K562 (cell line): ENCODE results near the gene CYSRT1. TPM values are rescaled to one million over a fixed set of nuclear protein-coding genes. Genes with fewer than 3 reads are reported as not detected.

ENCODE experiments used
- CEBPG ChIP-seq, 3 experiments: fragments of 200-800 bp in 1 of 3; sonication (Bioruptor generic) in 1 of 3; sonication (generic) in 1 of 3; formaldehyde crosslinking in 1 of 3; IDR thresholded peaks in 2 of 3; conservative IDR thresholded peaks in 1 of 3; 2 replicates each; pipeline versions ENCODE4 v1.6.1 to v1.8.0; 2016 to 2022; ENCODE audit warnings: missing compliant biosample characterization in 2 of 3, missing genetic modification characterization in 2 of 3, mild to moderate bottlenecking in 1 of 3, missing genetic modification reagents in 1 of 3
- CHCHD3 ChIP-seq: fragments of 250-450 bp; sonication (Bioruptor Pico); IDR thresholded peaks from 2 replicates; pipeline ENCODE4 v2.1.2; 2022; ENCODE audit warnings: mild to moderate bottlenecking
- CREB1 ChIP-seq, 2 experiments: sonication (generic) in 1 of 2; formaldehyde crosslinking in 1 of 2; IDR thresholded peaks; 2 replicates each; pipeline versions ENCODE4 v1.6.1 to v1.8.0; 2012 to 2022; ENCODE audit warnings: inconsistent platforms in 1 of 2, mild to moderate bottlenecking in 1 of 2, missing genetic modification reagents in 1 of 2, moderate library complexity in 1 of 2
- FOXP1 ChIP-seq: sonication (generic); formaldehyde crosslinking; IDR thresholded peaks from 2 replicates; pipeline ENCODE4 v1.8.0; 2022; ENCODE audit warnings: mild to moderate bottlenecking, missing genetic modification reagents
- GATA2 ChIP-seq: sonication (generic); formaldehyde crosslinking; IDR thresholded peaks from 2 replicates; pipeline ENCODE4 v1.4.0; 2020; ENCODE audit warnings: mild to moderate bottlenecking, missing genetic modification reagents
- NONO ChIP-seq, 2 experiments: fragments of 200-400 bp in 1 of 2; fragments of 450-650 bp in 1 of 2; formaldehyde crosslinking in 1 of 2; IDR thresholded peaks; 2 replicates each; pipeline ENCODE4 v1.6.1; 2017; ENCODE audit warnings: low read depth in 2 of 2, mild to moderate bottlenecking in 2 of 2, moderate library complexity in 2 of 2, low read length in 1 of 2
- OTX1 ChIP-seq: fragments of 450-650 bp; formaldehyde crosslinking; IDR thresholded peaks from 2 replicates; pipeline ENCODE4 v1.4.0; 2022; ENCODE audit warnings: mild to moderate bottlenecking
- PCBP2 ChIP-seq: fragments of 200-400 bp; formaldehyde crosslinking; IDR thresholded peaks from 2 replicates; pipeline ENCODE4 v1.6.1; 2018; ENCODE audit warnings: low read length, low read depth, mild to moderate bottlenecking, moderate library complexity; ENCODE audit not compliant: poor library complexity, severe bottlenecking
- POLR3A ChIP-seq: IDR thresholded peaks from 2 replicates; pipeline ENCODE4 v1.6.1; 2011; ENCODE audit warnings: borderline replicate concordance, mild to moderate bottlenecking, moderate library complexity; ENCODE audit not compliant: insufficient read length, insufficient read depth; ENCODE audit errors: extremely low read depth
- SIN3B ChIP-seq: fragments of 450-650 bp; IDR thresholded peaks from 2 replicates; pipeline ENCODE4 v1.6.1; 2017; ENCODE audit warnings: low read depth, mild to moderate bottlenecking, moderate library complexity
- SRF ChIP-seq, 2 experiments: fragments of 250-450, 450-650 bp in 1 of 2; sonication (Bioruptor Pico) in 1 of 2; sonication (generic) in 1 of 2; formaldehyde crosslinking; IDR thresholded peaks; 2 replicates each; pipeline versions ENCODE4 v1.5.0 to v1.5.1; 2020 to 2022; ENCODE audit warnings: mild to moderate bottlenecking in 1 of 2, missing genetic modification reagents in 1 of 2
- TCF7L2 ChIP-seq: fragments of 150-350 bp; IDR thresholded peaks from 2 replicates; pipeline ENCODE4 v1.6.1; 2016; ENCODE audit warnings: low read depth, mild to moderate bottlenecking, low read length, moderate library complexity
- TRIM28 ChIP-seq: fragments of 450-650 bp; IDR thresholded peaks from 2 replicates; pipeline ENCODE4 v1.6.1; 2017
- polyA plus RNA-seq, 8 experiments: library from polyadenylated mRNA; depleted of rRNA in 4 of 8; stranded (reverse) in 5 of 8; unstranded in 3 of 8; fragments of >200 nt; fragmentation: Nextera tagmentation in 2 of 8; fragmentation: Illumina TruSeq in 1 of 8; extraction: Ambion mirVana in 2 of 8; extraction: Trizol in 1 of 8; gene quantifications; 2 replicates each; pipeline versions ENCODE4 v1.2.1 to v1.2.3, GENCODE V29; 2011 to 2014; ENCODE audit warnings: inconsistent platforms in 1 of 8, missing spikeins in 1 of 8
- total RNA-seq, 7 experiments: library from RNA; depleted of rRNA in 6 of 7; stranded (reverse); fragments of >200 nt in 6 of 7; fragmentation: Illumina TruSeq in 2 of 7; extraction: Trizol in 2 of 7; gene quantifications; 2 replicates each; pipeline versions ENCODE4 v1.2.1 to v1.2.3, GENCODE V29; 2011 to 2021; ENCODE audit warnings: low replicate concordance in 1 of 7
- TF ChIP-seq, protein P1 (sequence below): fragments of 200-800 bp; sonication (Bioruptor generic); IDR thresholded peaks from 2 replicates; pipeline ENCODE4 v1.6.1; 2016; ENCODE audit warnings: missing genetic modification characterization, missing compliant biosample characterization
- TF ChIP-seq, protein P2 (sequence below): fragments of 150-350 bp; IDR thresholded peaks from 2 replicates; pipeline ENCODE4 v1.6.1; 2014; ENCODE audit warnings: low read depth, mild to moderate bottlenecking, low read length, borderline replicate concordance
- TF ChIP-seq, protein P3 (sequence below): fragments of 450-650 bp; IDR thresholded peaks from 2 replicates; pipeline ENCODE4 v1.6.1; 2014; ENCODE audit warnings: low read depth, mild to moderate bottlenecking, moderate library complexity, borderline replicate concordance

CYSRT1 gene
- total and polyA plus RNA-seq, 9 of the 15 experiments (the other 6 are each of a cell fraction or from before 2014, with no cell fraction given): 0.04 to 1.4 (median 0.42) TPM; not detected in 3

DNA sequence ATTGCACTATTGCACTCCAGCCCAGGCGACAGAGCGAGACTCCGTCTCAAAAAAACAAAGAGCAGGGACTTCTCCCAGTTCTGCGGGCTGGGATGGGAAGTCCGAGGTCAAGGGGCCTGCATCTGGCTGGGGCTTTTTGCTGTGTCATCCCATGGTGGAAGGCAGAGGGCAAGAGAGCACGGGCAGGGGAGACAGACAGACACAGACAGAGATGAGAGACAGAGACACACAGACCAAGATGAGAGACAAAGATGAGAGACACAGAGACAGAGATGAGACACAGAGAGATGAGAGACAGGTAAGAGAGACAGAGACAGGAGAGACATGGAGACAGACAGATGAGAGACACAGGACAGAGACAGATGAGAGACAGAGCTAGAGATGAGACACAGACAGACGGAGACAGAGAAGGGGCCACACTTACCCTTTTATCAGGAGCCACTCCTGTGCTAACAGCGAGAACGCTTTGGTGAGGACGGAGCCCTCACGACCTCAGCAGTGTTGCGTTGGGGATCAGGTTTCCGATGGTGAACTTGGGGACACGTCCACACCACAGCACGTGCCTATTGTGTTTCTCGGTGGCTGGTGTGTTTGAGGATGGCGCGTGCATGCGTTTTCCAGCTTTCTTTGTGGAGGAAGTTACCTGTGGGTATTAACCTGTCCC, 43.7 kb downstream of the CYSRT1 start (continued):
- TF ChIP-seq, protein P1, sequence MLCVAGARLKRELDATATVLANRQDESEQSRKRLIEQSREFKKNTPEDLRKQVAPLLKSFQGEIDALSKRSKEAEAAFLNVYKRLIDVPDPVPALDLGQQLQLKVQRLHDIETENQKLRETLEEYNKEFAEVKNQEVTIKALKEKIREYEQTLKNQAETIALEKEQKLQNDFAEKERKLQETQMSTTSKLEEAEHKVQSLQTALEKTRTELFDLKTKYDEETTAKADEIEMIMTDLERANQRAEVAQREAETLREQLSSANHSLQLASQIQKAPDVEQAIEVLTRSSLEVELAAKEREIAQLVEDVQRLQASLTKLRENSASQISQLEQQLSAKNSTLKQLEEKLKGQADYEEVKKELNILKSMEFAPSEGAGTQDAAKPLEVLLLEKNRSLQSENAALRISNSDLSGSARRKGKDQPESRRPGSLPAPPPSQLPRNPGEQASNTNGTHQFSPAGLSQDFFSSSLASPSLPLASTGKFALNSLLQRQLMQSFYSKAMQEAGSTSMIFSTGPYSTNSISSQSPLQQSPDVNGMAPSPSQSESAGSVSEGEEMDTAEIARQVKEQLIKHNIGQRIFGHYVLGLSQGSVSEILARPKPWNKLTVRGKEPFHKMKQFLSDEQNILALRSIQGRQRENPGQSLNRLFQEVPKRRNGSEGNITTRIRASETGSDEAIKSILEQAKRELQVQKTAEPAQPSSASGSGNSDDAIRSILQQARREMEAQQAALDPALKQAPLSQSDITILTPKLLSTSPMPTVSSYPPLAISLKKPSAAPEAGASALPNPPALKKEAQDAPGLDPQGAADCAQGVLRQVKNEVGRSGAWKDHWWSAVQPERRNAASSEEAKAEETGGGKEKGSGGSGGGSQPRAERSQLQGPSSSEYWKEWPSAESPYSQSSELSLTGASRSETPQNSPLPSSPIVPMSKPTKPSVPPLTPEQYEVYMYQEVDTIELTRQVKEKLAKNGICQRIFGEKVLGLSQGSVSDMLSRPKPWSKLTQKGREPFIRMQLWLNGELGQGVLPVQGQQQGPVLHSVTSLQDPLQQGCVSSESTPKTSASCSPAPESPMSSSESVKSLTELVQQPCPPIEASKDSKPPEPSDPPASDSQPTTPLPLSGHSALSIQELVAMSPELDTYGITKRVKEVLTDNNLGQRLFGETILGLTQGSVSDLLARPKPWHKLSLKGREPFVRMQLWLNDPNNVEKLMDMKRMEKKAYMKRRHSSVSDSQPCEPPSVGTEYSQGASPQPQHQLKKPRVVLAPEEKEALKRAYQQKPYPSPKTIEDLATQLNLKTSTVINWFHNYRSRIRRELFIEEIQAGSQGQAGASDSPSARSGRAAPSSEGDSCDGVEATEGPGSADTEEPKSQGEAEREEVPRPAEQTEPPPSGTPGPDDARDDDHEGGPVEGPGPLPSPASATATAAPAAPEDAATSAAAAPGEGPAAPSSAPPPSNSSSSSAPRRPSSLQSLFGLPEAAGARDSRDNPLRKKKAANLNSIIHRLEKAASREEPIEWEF (CRISPR knock-in tag): no peak
- no peak for TF ChIP-seq PCBP2
- no peak for TF ChIP-seq CHCHD3 (CRISPR knock-in tag)
- TF ChIP-seq, protein P2, sequence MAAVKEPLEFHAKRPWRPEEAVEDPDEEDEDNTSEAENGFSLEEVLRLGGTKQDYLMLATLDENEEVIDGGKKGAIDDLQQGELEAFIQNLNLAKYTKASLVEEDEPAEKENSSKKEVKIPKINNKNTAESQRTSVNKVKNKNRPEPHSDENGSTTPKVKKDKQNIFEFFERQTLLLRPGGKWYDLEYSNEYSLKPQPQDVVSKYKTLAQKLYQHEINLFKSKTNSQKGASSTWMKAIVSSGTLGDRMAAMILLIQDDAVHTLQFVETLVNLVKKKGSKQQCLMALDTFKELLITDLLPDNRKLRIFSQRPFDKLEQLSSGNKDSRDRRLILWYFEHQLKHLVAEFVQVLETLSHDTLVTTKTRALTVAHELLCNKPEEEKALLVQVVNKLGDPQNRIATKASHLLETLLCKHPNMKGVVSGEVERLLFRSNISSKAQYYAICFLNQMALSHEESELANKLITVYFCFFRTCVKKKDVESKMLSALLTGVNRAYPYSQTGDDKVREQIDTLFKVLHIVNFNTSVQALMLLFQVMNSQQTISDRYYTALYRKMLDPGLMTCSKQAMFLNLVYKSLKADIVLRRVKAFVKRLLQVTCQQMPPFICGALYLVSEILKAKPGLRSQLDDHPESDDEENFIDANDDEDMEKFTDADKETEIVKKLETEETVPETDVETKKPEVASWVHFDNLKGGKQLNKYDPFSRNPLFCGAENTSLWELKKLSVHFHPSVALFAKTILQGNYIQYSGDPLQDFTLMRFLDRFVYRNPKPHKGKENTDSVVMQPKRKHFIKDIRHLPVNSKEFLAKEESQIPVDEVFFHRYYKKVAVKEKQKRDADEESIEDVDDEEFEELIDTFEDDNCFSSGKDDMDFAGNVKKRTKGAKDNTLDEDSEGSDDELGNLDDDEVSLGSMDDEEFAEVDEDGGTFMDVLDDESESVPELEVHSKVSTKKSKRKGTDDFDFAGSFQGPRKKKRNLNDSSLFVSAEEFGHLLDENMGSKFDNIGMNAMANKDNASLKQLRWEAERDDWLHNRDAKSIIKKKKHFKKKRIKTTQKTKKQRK: no peak
- no peak for TF ChIP-seq NONO (IDR thresholded peaks at IDR 0.05; ENCODE audit: low read depth in 2 of 2, low read length in 1 of 2)
- no peak for TF ChIP-seq CREB1 (IDR thresholded peaks at IDR 0.05)
- no peak for TF ChIP-seq CREB1 (CRISPR knock-in tag; IDR thresholded peaks at IDR 0.05)
- TF ChIP-seq, protein P3, sequence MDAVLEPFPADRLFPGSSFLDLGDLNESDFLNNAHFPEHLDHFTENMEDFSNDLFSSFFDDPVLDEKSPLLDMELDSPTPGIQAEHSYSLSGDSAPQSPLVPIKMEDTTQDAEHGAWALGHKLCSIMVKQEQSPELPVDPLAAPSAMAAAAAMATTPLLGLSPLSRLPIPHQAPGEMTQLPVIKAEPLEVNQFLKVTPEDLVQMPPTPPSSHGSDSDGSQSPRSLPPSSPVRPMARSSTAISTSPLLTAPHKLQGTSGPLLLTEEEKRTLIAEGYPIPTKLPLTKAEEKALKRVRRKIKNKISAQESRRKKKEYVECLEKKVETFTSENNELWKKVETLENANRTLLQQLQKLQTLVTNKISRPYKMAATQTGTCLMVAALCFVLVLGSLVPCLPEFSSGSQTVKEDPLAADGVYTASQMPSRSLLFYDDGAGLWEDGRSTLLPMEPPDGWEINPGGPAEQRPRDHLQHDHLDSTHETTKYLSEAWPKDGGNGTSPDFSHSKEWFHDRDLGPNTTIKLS: no peak
- no peak for TF ChIP-seq GATA2
- TF ChIP-seq FOXP1 (CRISPR knock-in tag): no peak
- TF ChIP-seq CEBPG (CRISPR knock-in tag; IDR thresholded peaks at IDR 0.05): no peak
- no peak for TF ChIP-seq CEBPG (tag; conservative IDR thresholded peaks at IDR 0.05 in 1 of 2, IDR thresholded peaks at IDR 0.05 in 1 of 2)
- TF ChIP-seq SIN3B: no peak
- no peak for TF ChIP-seq SRF (CRISPR knock-in tag; IDR thresholded peaks at IDR 0.05)
- TF ChIP-seq TRIM28: no peak; the same call in 1 of the 2 replicates
- TF ChIP-seq TCF7L2: no peak
- TF ChIP-seq POLR3A: no peak
- TF ChIP-seq OTX1: peak; percentile 90
